Measurements from ENCODE around the gene CLCF1. TPM values are rescaled to one million over a fixed set of nuclear protein-coding genes. Genes with fewer than 3 reads are reported as not detected.
A peak's percentile ranks its signal among the peaks of the same experiment; 100 is the strongest.

The CLCF1 gene
- total RNA-seq, 3 donors from 2014 or later = 3.2 to 11.1 (median 10.2) TPM

GRCh38 chr11:67379061-67380058, 6.0 kb upstream of the CLCF1 start:
- Histone ChIP-seq H3K4me3 (no peak overlapping the region), H3K27ac (no peak overlapping the region), H3K9me3 (no peaks in the 10 kb centered on the region), H3K4me1 (peaks cover 0 to 12% of the 10 kb centered on the region in 2 donors), H3K27me3 (no peaks in the 10 kb centered on the region), H3K36me3 (no peaks in the 10 kb centered on the region)
- intact Hi-C loops (cut with DNase I; ENCODE audit: low total_unique reads) = no loop called here
- no peak for TF ChIP-seq POLR2AphosphoS5 (IDR thresholded peaks at IDR 0.05)
- no peak for TF ChIP-seq POLR2A (IDR thresholded peaks at IDR 0.05)
- TF ChIP-seq CTCF (IDR thresholded peaks at IDR 0.05) = no peak
- no peak for DNase-seq (ENCODE audit: low spot score in 2 of 2)

- Histone ChIP-seq H3K27ac (no peak overlapping the region), H3K36me3 (no peaks in the 10 kb centered on the region), H3K4me3 (no peak overlapping the region), H3K27me3 (no peaks in the 10 kb centered on the region), H3K4me1 (peaks cover 0 to 15% of the 10 kb centered on the region in 2 donors), H3K9me3 (no peaks in the 10 kb centered on the region)
- DNase-seq (ENCODE audit: low spot score in 2 of 2) = no peak
- TF ChIP-seq POLR2A (IDR thresholded peaks at IDR 0.05) (no peak), CTCF (IDR thresholded peaks at IDR 0.05) (no peak), POLR2AphosphoS5 (IDR thresholded peaks at IDR 0.05) (no peak)
- intact Hi-C loops (cut with DNase I; ENCODE audit: low total_unique reads) = no loop called here
These were observed 5.1 kb upstream of the CLCF1 start for GRCh38 chr11:67378544-67378943.

GRCh38 chr11:67376873-67377808, 3.7 kb upstream of the CLCF1 start:
- intact Hi-C loops (cut with DNase I; ENCODE audit: low total_unique reads) = no loop called here
- H3K9me3 ChIP-seq = no peaks in the 10 kb centered on the region
- no peak for DNase-seq (ENCODE audit: low spot score in 2 of 2)
- H3K27ac ChIP-seq = no peak overlapping the region
- no peaks in the 10 kb centered on the region for H3K36me3 ChIP-seq
- TF ChIP-seq CTCF (IDR thresholded peaks at IDR 0.05) (no peak), POLR2A (IDR thresholded peaks at IDR 0.05) (no peak), POLR2AphosphoS5 (IDR thresholded peaks at IDR 0.05) (no peak)
- H3K27me3 ChIP-seq = no peaks in the 10 kb centered on the region
- H3K4me1 ChIP-seq = peaks cover 0 to 15% of the 10 kb centered on the region in 2 donors
- no peak overlapping the region for H3K4me3 ChIP-seq

DNA sequence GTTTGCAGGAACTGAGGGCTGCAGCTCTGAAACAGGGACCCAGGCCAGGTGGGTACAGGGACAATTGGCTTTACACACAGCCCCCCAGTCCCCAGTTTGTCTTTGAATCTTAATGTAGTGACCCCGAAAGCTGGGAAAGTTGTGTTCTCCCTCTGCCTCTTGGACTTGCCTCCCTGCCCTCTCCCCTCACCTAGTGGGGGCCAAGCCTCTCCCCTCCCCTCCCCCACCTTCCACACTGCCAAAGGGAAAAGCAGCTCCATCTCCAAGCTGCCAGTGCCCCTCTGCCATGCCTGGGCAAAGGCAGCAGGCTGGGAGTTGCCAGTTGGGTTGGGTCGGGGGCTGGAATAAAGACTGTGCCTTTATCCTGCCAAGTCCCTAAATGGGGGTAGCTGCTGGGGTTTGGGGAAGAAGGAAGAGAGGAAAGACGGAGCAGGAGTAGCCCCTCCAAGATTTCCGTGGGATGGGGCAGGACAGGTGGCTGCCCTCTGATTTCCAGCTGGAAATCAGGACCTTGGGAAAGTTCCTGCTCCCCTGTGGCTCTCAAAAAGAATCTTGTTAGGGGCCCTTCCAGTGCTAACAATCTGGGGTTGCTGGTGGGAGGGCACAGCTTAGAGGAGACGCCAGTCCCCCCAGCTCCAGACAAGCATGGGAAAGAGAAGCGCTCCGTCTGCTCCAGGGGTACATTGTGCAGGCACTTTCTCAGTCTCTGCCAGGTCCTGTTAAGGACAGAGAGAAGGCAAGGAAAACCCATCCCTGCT, 2.8 kb upstream of the CLCF1 start:
- Histone ChIP-seq H3K9me3 (no peaks in the 10 kb centered on the region), H3K27me3 (no peaks in the 10 kb centered on the region), H3K4me1 (peaks cover 6 to 15% of the 10 kb centered on the region in 2 donors), H3K27ac (peak overlapping the region; percentile 91 to 96), H3K36me3 (no peaks in the 10 kb centered on the region), H3K4me3 (no peak overlapping the region)
- DNase-seq (ENCODE audit: low spot score in 2 of 2) = no peak
- TF ChIP-seq CTCF (IDR thresholded peaks at IDR 0.05) = no peak
- TF ChIP-seq POLR2A (IDR thresholded peaks at IDR 0.05) = no peak
- no peak for TF ChIP-seq POLR2AphosphoS5 (IDR thresholded peaks at IDR 0.05)
- intact Hi-C loops (cut with DNase I; ENCODE audit: low total_unique reads) = no loop called here
